ENCODE results near the gene SMIM10L2A. TPM values are rescaled to one million over a fixed set of nuclear protein-coding genes. Genes with fewer than 3 reads are reported as not detected.

SMIM10L2A gene
- total RNA-seq, 3 donors from 2014 or later, result 0.39 to 1.1 (median 0.58) TPM

DNA sequence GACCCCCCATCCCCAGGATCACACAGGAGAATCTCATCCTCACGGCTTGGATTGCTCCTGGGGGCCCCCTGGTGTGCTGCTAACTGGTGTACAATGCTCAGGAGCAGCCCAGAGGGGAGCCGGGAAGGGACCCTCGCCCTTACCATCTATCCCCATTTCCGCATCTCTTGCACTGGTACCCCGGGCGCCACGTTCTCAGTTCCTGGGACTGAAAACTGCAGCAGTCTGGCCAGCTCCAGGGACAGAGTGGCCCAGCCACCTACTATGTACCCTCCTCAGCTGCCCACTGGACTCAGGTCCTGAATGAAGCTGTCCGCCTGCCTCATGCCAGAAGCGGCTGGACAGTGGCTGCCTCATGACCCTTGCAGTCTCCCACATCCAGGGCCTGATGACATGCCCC lies 2.7 kb downstream of the SMIM10L2A start:
- peaks cover 3% of the 10 kb centered on the region for H3K4me1 ChIP-seq (ENCODE audit: low read depth)
- intact Hi-C loops (cut with DNase I, micrococcal nuclease), result no loop called here
- no peak for TF ChIP-seq CTCF (IDR thresholded peaks at IDR 0.05)
- no peaks in the 10 kb centered on the region for H3K36me3 ChIP-seq (ENCODE audit: low read depth)
- DNase-seq (no peak), ATAC-seq (no peak)
- H3K4me3 ChIP-seq, result no peak overlapping the region
- H3K9me3 ChIP-seq, result no peaks in the 10 kb centered on the region

DNA sequence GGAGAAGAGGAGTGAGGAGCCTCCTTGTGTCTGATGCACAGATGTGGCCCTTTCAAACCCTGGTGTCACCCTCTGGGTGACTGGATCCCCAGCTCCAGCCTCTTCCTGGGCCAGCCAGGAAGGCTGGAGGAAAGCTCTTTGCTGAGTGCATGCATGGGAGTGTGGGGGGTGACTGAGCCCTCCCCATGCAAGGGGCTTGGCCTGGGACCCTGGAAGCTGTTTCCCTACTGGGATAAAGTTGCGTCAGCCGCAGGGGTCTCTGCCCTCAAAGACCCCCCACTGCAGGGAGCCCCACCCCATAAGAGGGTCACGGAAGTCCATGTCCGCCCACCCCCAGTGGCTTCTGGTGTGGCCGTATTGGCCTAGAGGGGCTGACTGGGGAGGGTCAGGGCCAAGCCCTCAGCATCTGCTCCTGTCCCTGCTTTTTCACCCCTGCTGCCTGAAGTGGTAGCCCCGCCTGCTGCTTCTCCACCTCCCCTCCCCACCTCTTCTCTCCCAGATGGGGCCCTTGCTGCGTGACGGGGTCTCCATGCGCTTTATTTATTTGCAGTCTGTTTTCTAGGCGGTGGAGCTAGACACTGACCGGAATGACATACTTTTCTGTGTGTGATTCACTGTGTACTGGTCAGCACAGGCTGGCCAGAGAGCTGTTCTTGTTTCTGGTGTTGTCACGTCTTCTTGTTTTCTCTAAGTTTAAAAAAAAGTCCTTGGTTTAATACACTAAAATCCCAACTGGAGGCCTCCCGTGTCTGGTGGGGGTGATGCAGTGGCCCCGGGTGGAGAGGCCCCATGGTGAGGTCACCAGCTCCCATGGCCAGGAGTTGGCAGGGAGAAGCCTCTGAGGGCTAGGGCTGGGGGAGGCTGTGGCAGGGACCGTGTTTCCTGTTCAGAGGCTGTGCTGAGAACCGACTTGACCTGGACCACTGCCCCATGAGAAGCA lies 3.6 kb downstream of the SMIM10L2A start:
- Histone ChIP-seq H3K36me3 (ENCODE audit: low read depth) (no peaks in the 10 kb centered on the region), H3K4me1 (ENCODE audit: low read depth) (peaks cover 3% of the 10 kb centered on the region), H3K4me3 (no peak overlapping the region), H3K9me3 (no peaks in the 10 kb centered on the region)
- TF ChIP-seq CTCF (IDR thresholded peaks at IDR 0.05), result no peak
- peak in 1 of 3 donors; percentile 36 for DNase-seq
- no peak for ATAC-seq
- intact Hi-C loops (cut with DNase I, micrococcal nuclease), result no loop called here

- ATAC-seq (no peak), DNase-seq (no peak)
- intact Hi-C loops (cut with DNase I, micrococcal nuclease), result no loop called here
- Histone ChIP-seq H3K36me3 (ENCODE audit: low read depth) (no peaks in the 10 kb centered on the region), H3K9me3 (no peaks in the 10 kb centered on the region), H3K4me3 (no peak overlapping the region), H3K4me1 (ENCODE audit: low read depth) (no peaks in the 10 kb centered on the region)
- TF ChIP-seq CTCF (IDR thresholded peaks at IDR 0.05), result no peak
These were observed 7.7 kb downstream of the SMIM10L2A start for GRCh38 chrX:135429429-135429828.

GRCh38 chrX:135431886-135432285 lies 10.1 kb downstream of the SMIM10L2A start:
- no peaks in the 10 kb centered on the region for H3K36me3 ChIP-seq (ENCODE audit: low read depth)
- ATAC-seq (no peak), DNase-seq (no peak)
- intact Hi-C loops (cut with DNase I, micrococcal nuclease), result no loop called here
- no peak for TF ChIP-seq CTCF (IDR thresholded peaks at IDR 0.05)
- H3K4me3 ChIP-seq, result no peak overlapping the region
- no peaks in the 10 kb centered on the region for H3K4me1 ChIP-seq (ENCODE audit: low read depth)
- H3K9me3 ChIP-seq, result no peaks in the 10 kb centered on the region

DNA sequence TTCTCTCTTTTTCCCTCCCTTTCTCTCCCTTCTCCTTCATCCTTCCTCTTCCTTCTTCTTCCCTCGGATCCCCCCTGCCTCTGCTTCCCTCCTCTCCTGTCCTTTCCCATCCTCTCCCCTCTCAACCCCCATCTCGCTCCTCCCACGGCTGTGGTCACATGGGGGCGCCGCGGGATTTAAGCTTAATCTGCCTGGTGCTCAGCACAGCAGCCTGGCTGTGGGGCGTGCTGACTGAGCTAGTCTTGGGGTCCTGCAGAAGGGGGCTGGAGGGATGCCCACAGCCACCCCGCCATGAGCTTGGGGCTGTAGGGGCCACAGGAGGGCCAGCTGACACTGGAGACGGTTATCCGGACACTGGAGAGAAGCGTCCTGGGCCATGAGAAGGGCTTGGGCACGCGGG lies 10.7 kb downstream of the SMIM10L2A start:
- Histone ChIP-seq H3K9me3 (no peaks in the 10 kb centered on the region), H3K4me3 (no peak overlapping the region), H3K4me1 (ENCODE audit: low read depth) (no peaks in the 10 kb centered on the region), H3K36me3 (ENCODE audit: low read depth) (no peaks in the 10 kb centered on the region)
- ATAC-seq, result no peak
- TF ChIP-seq CTCF (IDR thresholded peaks at IDR 0.05), result no peak
- no peak for DNase-seq
- intact Hi-C loops (cut with DNase I, micrococcal nuclease), result no loop called here

All from mucosa of descending colon (tissue), 3 donors.